HG02943 (cell line): ENCODE measurements around the gene PACSIN1.
A peak's percentile ranks its signal among the peaks of the same experiment; 100 is the strongest.

Experiments
- ATAC-seq: cut with Tn5 transposase; IDR thresholded peaks from one replicate; pipeline ENCODE4 v1.9.1; 2021; ENCODE audit warnings: mild to moderate bottlenecking, low read depth, moderate library complexity; ENCODE audit not compliant: unreplicated experiment

PACSIN1 gene

GRCh38 chr6:34526241-34526972 lies 60.5 kb downstream of the PACSIN1 start:
- ATAC-seq: no peak

GRCh38 chr6:34526992-34527728 lies 61.3 kb downstream of the PACSIN1 start:
- ATAC-seq: peak; percentile 74

- ATAC-seq: no peak
These were observed 62.1 kb downstream of the PACSIN1 start for GRCh38 chr6:34527751-34528670.

GRCh38 chr6:34528996-34529664 lies 63.3 kb downstream of the PACSIN1 start:
- no peak for ATAC-seq

GRCh38 chr6:34529665-34530327 lies 63.9 kb downstream of the PACSIN1 start:
- no peak for ATAC-seq

GRCh38 chr6:34530753-34531365 lies 65.0 kb downstream of the PACSIN1 start:
- no peak for ATAC-seq

GRCh38 chr6:34531580-34532201 lies 65.8 kb downstream of the PACSIN1 start:
- no peak for ATAC-seq

GRCh38 chr6:34532230-34532629 lies 66.4 kb downstream of the PACSIN1 start:
- ATAC-seq: no peak

GRCh38 chr6:34534146-34534545 lies 68.3 kb downstream of the PACSIN1 start:
- no peak for ATAC-seq

- no peak for ATAC-seq
These were observed 68.8 kb downstream of the PACSIN1 start for GRCh38 chr6:34534656-34535055.

GRCh38 chr6:34535199-34535598 lies 69.3 kb downstream of the PACSIN1 start:
- no peak for ATAC-seq

GRCh38 chr6:34535646-34536045 lies 69.8 kb downstream of the PACSIN1 start:
- no peak for ATAC-seq

- no peak for ATAC-seq
These were observed 70.5 kb downstream of the PACSIN1 start for GRCh38 chr6:34536251-34536958.

GRCh38 chr6:34536959-34537848 lies 71.3 kb downstream of the PACSIN1 start:
- no peak for ATAC-seq

- no peak for ATAC-seq
These were observed 72.2 kb downstream of the PACSIN1 start for GRCh38 chr6:34537922-34538550.

- ATAC-seq: no peak
These were observed 72.7 kb downstream of the PACSIN1 start for GRCh38 chr6:34538581-34538980.

GRCh38 chr6:34539181-34539580 lies 73.3 kb downstream of the PACSIN1 start:
- no peak for ATAC-seq
